Coronary artery (tissue), 2 donors: ENCODE measurements around the gene P3H1.

Source experiments
- DNase-seq: peaks from one replicate; pipeline ENCODE4 v3.0.0-alpha.2; 2017; ENCODE audit warnings: low spot score
- H3K27ac ChIP-seq, 2 donors: fragments of 200-600 bp; sonication (generic); one replicate each; pipeline ENCODE4 v1.5.1; 2016 to 2019
- H3K4me3 ChIP-seq: fragments of 200-600 bp; sonication (generic); 2 replicates; pipeline ENCODE4 v1.5.1; 2016; ENCODE audit warnings: mild to moderate bottlenecking, moderate library complexity
- CTCF ChIP-seq: fragments of 200-600 bp; sonication (generic); IDR thresholded peaks from one replicate; pipeline ENCODE4 v1.5.1; 2019; ENCODE audit warnings: antibody characterized with exemption

Gene P3H1

GRCh38 chr1:42738678-42739226, 28.1 kb downstream of the P3H1 start:
- no peak for DNase-seq
- H3K27ac ChIP-seq: no peak overlapping the region
- no peak overlapping the region for H3K4me3 ChIP-seq
- no peak for TF ChIP-seq CTCF

GRCh38 chr1:42737986-42738677, 28.7 kb downstream of the P3H1 start:
- DNase-seq: no peak
- Histone ChIP-seq H3K27ac (no peak overlapping the region), H3K4me3 (no peak overlapping the region)
- TF ChIP-seq CTCF: no peak

- TF ChIP-seq CTCF: no peak
- no peak overlapping the region for H3K27ac ChIP-seq
- no peak for DNase-seq
- no peak overlapping the region for H3K4me3 ChIP-seq
Measured at GRCh38 chr1:42737257-42737656, 29.6 kb downstream of the P3H1 start.

GRCh38 chr1:42736571-42737200, 30.1 kb downstream of the P3H1 start:
- no peak for DNase-seq
- TF ChIP-seq CTCF: no peak
- no peak overlapping the region for H3K4me3 ChIP-seq
- H3K27ac ChIP-seq: no peak overlapping the region

GRCh38 chr1:42736152-42736551, 30.7 kb downstream of the P3H1 start:
- no peak for DNase-seq
- no peak overlapping the region for H3K27ac ChIP-seq
- TF ChIP-seq CTCF: no peak
- H3K4me3 ChIP-seq: no peak overlapping the region

- TF ChIP-seq CTCF: no peak
- no peak overlapping the region for H3K4me3 ChIP-seq
- DNase-seq: no peak
- no peak overlapping the region for H3K27ac ChIP-seq
Measured at GRCh38 chr1:42735477-42736105, 31.2 kb downstream of the P3H1 start.
